GM21447 (cell line): ENCODE results near the gene KIF16B.

Experiments
- ATAC-seq: cut with Tn5 transposase; IDR thresholded peaks from one replicate; pipeline ENCODE4 v1.9.1; 2021; ENCODE audit not compliant: unreplicated experiment

KIF16B gene

GRCh38 chr20:16311756-16312155, 261.5 kb downstream of the KIF16B start:
- no peak for ATAC-seq

GRCh38 chr20:16308754-16309153, 264.5 kb downstream of the KIF16B start:
- no peak for ATAC-seq

- no peak for ATAC-seq
Observed at GRCh38 chr20:16302818-16303217, 270.4 kb downstream of the KIF16B start.

- ATAC-seq: no peak
Observed at GRCh38 chr20:16301986-16302385, 271.3 kb downstream of the KIF16B start.

GRCh38 chr20:16299897-16300296, 273.4 kb downstream of the KIF16B start:
- ATAC-seq: no peak

GRCh38 chr20:16296931-16297330, 276.3 kb downstream of the KIF16B start:
- ATAC-seq: no peak

- no peak for ATAC-seq
Observed at GRCh38 chr20:16295534-16295933, 277.7 kb downstream of the KIF16B start.

GRCh38 chr20:16293590-16293989, 279.7 kb downstream of the KIF16B start:
- ATAC-seq: no peak

- ATAC-seq: no peak
Observed at GRCh38 chr20:16292226-16292880, 280.9 kb downstream of the KIF16B start.

GRCh38 chr20:16290358-16290757, 282.9 kb downstream of the KIF16B start:
- ATAC-seq: no peak

- no peak for ATAC-seq
Observed at GRCh38 chr20:16287776-16288175, 285.5 kb downstream of the KIF16B start.

- ATAC-seq: no peak
Observed at GRCh38 chr20:16286601-16287000, 286.6 kb downstream of the KIF16B start.

GRCh38 chr20:16284385-16285100, 288.7 kb downstream of the KIF16B start:
- no peak for ATAC-seq

- ATAC-seq: no peak
Observed at GRCh38 chr20:16283978-16284377, 289.3 kb downstream of the KIF16B start.

- no peak for ATAC-seq
Observed at GRCh38 chr20:16283307-16283706, 289.9 kb downstream of the KIF16B start.

- ATAC-seq: no peak
Observed at GRCh38 chr20:16280219-16280618, 293.0 kb downstream of the KIF16B start.

GRCh38 chr20:16279320-16279719, 293.9 kb downstream of the KIF16B start:
- no peak for ATAC-seq

- ATAC-seq: no peak
Observed at GRCh38 chr20:16273812-16274555, 299.3 kb downstream of the KIF16B start.

- no peak for ATAC-seq
Observed at GRCh38 chr20:16272780-16273360, 300.4 kb downstream of the KIF16B start.

GRCh38 chr20:16271450-16271849, 301.8 kb downstream of the KIF16B start:
- ATAC-seq: no peak

GRCh38 chr20:16270989-16271388, 302.3 kb downstream of the KIF16B start:
- no peak for ATAC-seq
